NOMO-1 treated with DMSO at 0.1 percent for 48 hours (cell line): ENCODE measurements around the gene GJA8.
A peak's percentile ranks its signal among the peaks of the same experiment; 100 is the strongest.
"Not testable (repeated sequence)": the region's sequence is repeated elsewhere in the genome, so short reads cannot be mapped to it uniquely, and the experiment has no call there.

ENCODE experiments used
- DNase-seq: peaks from one replicate; lab custom pipeline; 2025; ENCODE audit not compliant: unreplicated experiment; lab: John Stamatoyannopoulos, UW

Gene GJA8

GRCh38 chr1:147902253-147902845, at the start of gene GJA8:
GJA8 (plus strand) TSS chr1:147902795; CDS start chr1:147907956, 5,161 bp downstream.
- no peak for DNase-seq

- no peak for DNase-seq
Observed at GRCh38 chr1:147853391-147853790, 49.2 kb upstream of the GJA8 start.

- DNase-seq = not testable (repeated sequence)
Observed at GRCh38 chr1:147854989-147855388, 47.6 kb upstream of the GJA8 start.

GRCh38 chr1:147855996-147856395, 46.6 kb upstream of the GJA8 start:
- not testable (repeated sequence) for DNase-seq

GRCh38 chr1:147867204-147867603, 35.4 kb upstream of the GJA8 start:
- not testable (repeated sequence) for DNase-seq

GRCh38 chr1:147878022-147878421, 24.6 kb upstream of the GJA8 start:
- DNase-seq = no peak

GRCh38 chr1:147879911-147880310, 22.7 kb upstream of the GJA8 start:
- no peak for DNase-seq

GRCh38 chr1:147882535-147882934, 20.1 kb upstream of the GJA8 start:
- DNase-seq = no peak

GRCh38 chr1:147890177-147890790, 12.3 kb upstream of the GJA8 start:
- DNase-seq = peak; percentile 32

- no peak for DNase-seq
Observed at GRCh38 chr1:147891088-147891487, 11.5 kb upstream of the GJA8 start.

GRCh38 chr1:147892216-147892615, 10.4 kb upstream of the GJA8 start:
- DNase-seq = no peak

- peak; percentile 16 for DNase-seq
Observed at GRCh38 chr1:147892731-147893214, 9.8 kb upstream of the GJA8 start.

GRCh38 chr1:147895123-147895522, 7.5 kb upstream of the GJA8 start:
- DNase-seq = no peak

GRCh38 chr1:147897029-147897752, 5.4 kb upstream of the GJA8 start:
- no peak for DNase-seq

- no peak for DNase-seq
Observed at GRCh38 chr1:147897789-147898188, 4.8 kb upstream of the GJA8 start.

- no peak for DNase-seq
Observed at GRCh38 chr1:147904726-147905125, 2.1 kb downstream of the GJA8 start.

GRCh38 chr1:147907786-147908509, 5.4 kb downstream of the GJA8 start:
- no peak for DNase-seq

GRCh38 chr1:147912553-147912952, 10.0 kb downstream of the GJA8 start:
- DNase-seq = no peak

GRCh38 chr1:147913362-147913942, 10.9 kb downstream of the GJA8 start:
- no peak for DNase-seq

- no peak for DNase-seq
Observed at GRCh38 chr1:147919896-147920295, 17.3 kb downstream of the GJA8 start.

GRCh38 chr1:147924813-147925212, 22.2 kb downstream of the GJA8 start:
- no peak for DNase-seq
